HCT116 (cell line): ENCODE data around the gene KCNJ16. TPM values are rescaled to one million over a fixed set of nuclear protein-coding genes. Genes with fewer than 3 reads are reported as not detected.

ENCODE experiments used
- ATAC-seq: fragments of 200-7000 bp; cut with Tn5 transposase; 2 replicates; pipeline ENCODE4 v1.9.1; 2020; ENCODE audit warnings: mild to moderate bottlenecking, moderate library complexity
- BruUV-seq: library from RNA; stranded (reverse); fragments of 400-500 nt; replicated peaks from 2 replicates; lab custom pipeline; 2021; lab: Mats Ljungman, UMichigan
- CTCF ChIA-PET: fragments of 300-600 bp; sonication (Branson Sonifier 250); formaldehyde crosslinking; loops from one replicate; lab custom pipeline; 2021; ENCODE audit warnings: antibody characterized with exemption; lab: Charles Lee
- POLR2A ChIA-PET: fragments of 300-600, 350-600 bp; sonication (Branson Sonifier 250); formaldehyde crosslinking; loops from one replicate; lab custom pipeline; 2021; ENCODE audit warnings: antibody characterized with exemption; lab: Charles Lee
- RAD21 ChIA-PET, 2 experiments: fragments of 300-600 bp; sonication (Branson Sonifier 250); formaldehyde crosslinking; loops; one replicate each; lab custom pipeline; 2023; ENCODE audit warnings: low total read pairs in 2 of 2; ENCODE audit not compliant: uncharacterized antibody in 2 of 2, unreplicated experiment in 2 of 2, low non-redundant PET in 1 of 2; lab: Charles Lee
- DNase-seq: peaks from one replicate; pipeline ENCODE4 v3.0.0-alpha.2; 2010; ENCODE audit warnings: low read depth, low spot score
- H2AFZ ChIP-seq: fragments of 200-600 bp; shearing (Covaris generic), sonication (generic); 2 replicates; pipeline ENCODE4 v1.6.1; 2017; ENCODE audit warnings: low read depth, mixed run types, mixed read lengths, antibody characterized with exemption, low read length; ENCODE audit not compliant: poor library complexity, severe bottlenecking
- H3K27ac ChIP-seq: 2 replicates; pipeline ENCODE4 v1.5.1; 2012; ENCODE audit warnings: low read depth, low read length
- H3K27me3 ChIP-seq: fragments of 200-600 bp; sonication (generic); 2 replicates; pipeline ENCODE4 v1.6.1; 2016; ENCODE audit warnings: mixed run types, low read length, mixed read lengths; ENCODE audit not compliant: insufficient read depth
- H3K36me3 ChIP-seq, 2 experiments: fragments of 200-500 bp in 1 of 2; fragments of 200-600 bp in 1 of 2; sonication (Bioruptor generic) in 1 of 2; sonication (generic) in 1 of 2; 2 replicates each; pipeline versions ENCODE4 v1.5.1 to v1.6.1; 2014 to 2016; ENCODE audit warnings: low read length in 2 of 2, inconsistent platforms in 1 of 2, mixed read lengths in 1 of 2, mixed run types in 1 of 2; ENCODE audit not compliant: insufficient read depth in 2 of 2, control insufficient read depth in 1 of 2
- H3K4me1 ChIP-seq, 2 experiments: fragments of 200-600 bp in 1 of 2; sonication (generic) in 1 of 2; 2 replicates each; pipeline versions ENCODE4 v1.5.1 to v1.6.1; 2012 to 2017; ENCODE audit warnings: low read length in 2 of 2, inconsistent platforms in 1 of 2, mild to moderate bottlenecking in 1 of 2, mixed read lengths in 1 of 2, mixed run types in 1 of 2, moderate library complexity in 1 of 2; ENCODE audit not compliant: insufficient read depth in 2 of 2, control insufficient read depth in 1 of 2
- H3K4me2 ChIP-seq: fragments of 200-600 bp; sonication (generic); 2 replicates; pipeline ENCODE4 v1.6.1; 2017; ENCODE audit warnings: mixed run types, low read length, mixed read lengths
- H3K4me3 ChIP-seq, 2 experiments: fragments of 200-600 bp in 1 of 2; sonication (generic) in 1 of 2; replicated peaks in 1 of 2; 2 replicates each; pipeline ENCODE4 v1.5.1; 2011 to 2016; ENCODE audit warnings: low read length in 2 of 2, control low read depth in 1 of 2, low read depth in 1 of 2, mild to moderate bottlenecking in 1 of 2, mixed read lengths in 1 of 2, mixed run types in 1 of 2
- H3K79me2 ChIP-seq: fragments of 200-600 bp; sonication (generic); 2 replicates; pipeline ENCODE4 v1.6.1; 2017; ENCODE audit warnings: mild to moderate bottlenecking, mixed run types, low read length, moderate library complexity, mixed read lengths; ENCODE audit not compliant: insufficient read depth
- H3K9ac ChIP-seq: fragments of 200-600 bp; sonication (generic); 2 replicates; pipeline ENCODE4 v1.6.1; 2016; ENCODE audit warnings: low read length, mixed read lengths
- H3K9me2 ChIP-seq: fragments of 200-600 bp; sonication (generic), shearing (Covaris generic); 2 replicates; pipeline ENCODE4 v1.6.1; 2017; ENCODE audit warnings: mixed run types, mild to moderate bottlenecking, moderate library complexity; ENCODE audit not compliant: insufficient read depth
- H3K9me3 ChIP-seq, 2 experiments: fragments of 200-500 bp in 1 of 2; fragments of 200-600 bp in 1 of 2; sonication (Bioruptor generic) in 1 of 2; sonication (generic) in 1 of 2; 2 replicates each; pipeline ENCODE4 v1.6.1; 2014 to 2017; ENCODE audit warnings: low read length in 2 of 2, mixed read lengths in 2 of 2, inconsistent platforms in 1 of 2, low read depth in 1 of 2, mild to moderate bottlenecking in 1 of 2, mixed run types in 1 of 2, moderate library complexity in 1 of 2; ENCODE audit not compliant: control insufficient read depth in 1 of 2, insufficient read depth in 1 of 2
- H4K20me1 ChIP-seq: fragments of 200-600 bp; sonication (generic), shearing (Covaris generic); 2 replicates; pipeline ENCODE4 v1.6.1; 2017; ENCODE audit warnings: mixed run types, mild to moderate bottlenecking, moderate library complexity; ENCODE audit not compliant: insufficient read depth
- ELF1 ChIP-seq: IDR thresholded peaks from 2 replicates; pipeline ENCODE4 v1.6.1; 2012; ENCODE audit warnings: low read depth, borderline replicate concordance
- SP1 ChIP-seq: IDR thresholded peaks from 2 replicates; pipeline ENCODE4 v1.6.1; 2012; ENCODE audit warnings: low read depth
- intact Hi-C: fragments of 100-400 bp; cut with micrococcal nuclease; formaldehyde crosslinking; loops from 2 replicates; pipeline ENCODE4 v1.10.0; 2022
- total RNA-seq: library from RNA; stranded (reverse); gene quantifications from one replicate; pipeline ENCODE4 v1.2.1, GENCODE V29; 2021; ENCODE audit not compliant: unreplicated experiment
- TF ChIP-seq, protein P1 (sequence below): IDR thresholded peaks from 2 replicates; pipeline ENCODE4 v1.6.1; 2012
- TF ChIP-seq, protein P2 (sequence below): IDR thresholded peaks from 2 replicates; pipeline ENCODE4 v1.6.1; 2012; ENCODE audit warnings: low read depth

KCNJ16 gene
- total RNA-seq, 1 experiment from 2014 or later, result not detected

DNA sequence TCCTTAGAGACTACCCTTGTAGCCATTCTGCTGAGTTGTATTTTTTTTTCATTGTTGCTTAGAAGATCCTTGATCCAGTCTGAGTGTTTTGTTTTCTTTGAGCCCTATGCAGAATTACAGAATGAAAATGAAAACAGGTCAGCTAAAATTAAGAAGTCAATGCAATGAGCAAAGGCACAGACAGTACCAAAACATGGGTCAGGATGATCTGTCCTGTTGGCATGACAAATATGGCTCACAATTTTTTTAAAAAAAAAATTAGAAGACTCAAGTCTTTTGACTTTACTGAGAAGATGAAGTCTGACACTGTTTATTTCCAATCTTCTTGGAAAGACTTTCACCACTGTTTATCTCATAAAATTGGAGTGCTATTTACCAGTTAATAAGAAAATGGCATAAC, 32.4 kb downstream of the KCNJ16 start (continued):
- TF ChIP-seq, protein P1, sequence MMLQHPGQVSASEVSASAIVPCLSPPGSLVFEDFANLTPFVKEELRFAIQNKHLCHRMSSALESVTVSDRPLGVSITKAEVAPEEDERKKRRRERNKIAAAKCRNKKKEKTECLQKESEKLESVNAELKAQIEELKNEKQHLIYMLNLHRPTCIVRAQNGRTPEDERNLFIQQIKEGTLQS, result no peak
- no peak for TF ChIP-seq ELF1
- TF ChIP-seq SP1, result no peak

DNA sequence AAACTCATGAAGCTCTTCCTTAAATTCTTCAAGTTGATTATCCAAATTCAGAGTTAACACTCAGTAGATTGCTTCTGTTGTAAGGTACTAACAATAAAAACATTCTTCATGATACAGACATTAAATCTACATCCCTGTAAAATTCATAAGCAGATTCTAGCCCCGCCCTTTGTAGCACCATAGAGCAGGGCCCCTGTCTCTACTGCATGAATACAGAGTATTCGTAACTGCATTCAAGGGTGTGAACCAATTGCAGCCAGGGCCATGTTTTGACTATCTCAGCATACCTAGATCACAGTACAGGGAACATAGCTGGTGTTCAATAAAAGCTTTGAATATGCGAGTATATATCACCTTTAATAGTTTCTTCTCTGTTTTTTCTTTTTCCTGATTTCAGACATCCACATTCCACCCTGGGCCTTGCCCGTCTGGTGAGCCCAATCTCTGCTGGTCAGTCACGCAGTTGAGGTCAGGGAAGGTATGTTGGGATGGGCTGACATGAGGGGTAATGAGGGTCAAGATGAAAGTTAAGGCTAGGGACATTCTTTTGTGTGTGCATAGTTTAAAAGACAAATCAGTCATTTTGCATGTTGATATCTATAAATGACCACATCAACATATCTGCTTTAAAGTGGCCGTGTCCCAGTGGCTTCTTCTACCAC, 33.0 kb downstream of the KCNJ16 start:
- Histone ChIP-seq H3K9me3 (peaks cover 10 to 11% of the 10 kb centered on the region in 2 experiments; a peak in 2 of 4 replicates), H3K4me2 (no peak overlapping the region), H3K9ac (no peak overlapping the region), H3K36me3 (no peaks in the 10 kb centered on the region), H3K4me1 (no peaks in the 10 kb centered on the region), H2AFZ (no peak overlapping the region), H3K9me2 (no peaks in the 10 kb centered on the region), H3K4me3 (no peak overlapping the region), H3K27ac (no peak overlapping the region), H3K27me3 (no peaks in the 10 kb centered on the region), H4K20me1 (no peaks in the 10 kb centered on the region), H3K79me2 (no peaks in the 10 kb centered on the region)
- intact Hi-C loops, result no loop called here
- TF ChIP-seq, protein P2, sequence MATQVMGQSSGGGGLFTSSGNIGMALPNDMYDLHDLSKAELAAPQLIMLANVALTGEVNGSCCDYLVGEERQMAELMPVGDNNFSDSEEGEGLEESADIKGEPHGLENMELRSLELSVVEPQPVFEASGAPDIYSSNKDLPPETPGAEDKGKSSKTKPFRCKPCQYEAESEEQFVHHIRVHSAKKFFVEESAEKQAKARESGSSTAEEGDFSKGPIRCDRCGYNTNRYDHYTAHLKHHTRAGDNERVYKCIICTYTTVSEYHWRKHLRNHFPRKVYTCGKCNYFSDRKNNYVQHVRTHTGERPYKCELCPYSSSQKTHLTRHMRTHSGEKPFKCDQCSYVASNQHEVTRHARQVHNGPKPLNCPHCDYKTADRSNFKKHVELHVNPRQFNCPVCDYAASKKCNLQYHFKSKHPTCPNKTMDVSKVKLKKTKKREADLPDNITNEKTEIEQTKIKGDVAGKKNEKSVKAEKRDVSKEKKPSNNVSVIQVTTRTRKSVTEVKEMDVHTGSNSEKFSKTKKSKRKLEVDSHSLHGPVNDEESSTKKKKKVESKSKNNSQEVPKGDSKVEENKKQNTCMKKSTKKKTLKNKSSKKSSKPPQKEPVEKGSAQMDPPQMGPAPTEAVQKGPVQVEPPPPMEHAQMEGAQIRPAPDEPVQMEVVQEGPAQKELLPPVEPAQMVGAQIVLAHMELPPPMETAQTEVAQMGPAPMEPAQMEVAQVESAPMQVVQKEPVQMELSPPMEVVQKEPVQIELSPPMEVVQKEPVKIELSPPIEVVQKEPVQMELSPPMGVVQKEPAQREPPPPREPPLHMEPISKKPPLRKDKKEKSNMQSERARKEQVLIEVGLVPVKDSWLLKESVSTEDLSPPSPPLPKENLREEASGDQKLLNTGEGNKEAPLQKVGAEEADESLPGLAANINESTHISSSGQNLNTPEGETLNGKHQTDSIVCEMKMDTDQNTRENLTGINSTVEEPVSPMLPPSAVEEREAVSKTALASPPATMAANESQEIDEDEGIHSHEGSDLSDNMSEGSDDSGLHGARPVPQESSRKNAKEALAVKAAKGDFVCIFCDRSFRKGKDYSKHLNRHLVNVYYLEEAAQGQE, result no peak
- CTCF ChIA-PET, result no interaction called here
- DNase-seq (no peak), ATAC-seq (no peak)
- BruUV-seq, result no TSS peak
- POLR2A ChIA-PET, result no interaction called here
- RAD21 ChIA-PET, result no interaction called here
